HepG2 (cell line): Measurements from ENCODE around the gene EPHX1. TPM values are rescaled to one million over a fixed set of nuclear protein-coding genes. Genes with fewer than 3 reads are reported as not detected.

Experiments
- GATAD2A ChIP-seq: IDR thresholded peaks from 2 replicates; pipeline ENCODE4 v1.6.1; 2016
- GFI1 ChIP-seq: sonication (generic); formaldehyde crosslinking; IDR thresholded peaks from 2 replicates; pipeline ENCODE4 v1.5.0; 2020; ENCODE audit warnings: missing genetic modification reagents, mild to moderate bottlenecking, borderline replicate concordance
- GZF1 ChIP-seq: sonication (generic); formaldehyde crosslinking; IDR thresholded peaks from 2 replicates; pipeline ENCODE4 v1.5.1; 2020; ENCODE audit warnings: mild to moderate bottlenecking, missing genetic modification reagents
- HNF4A ChIP-seq: sonication (generic); formaldehyde crosslinking; IDR thresholded peaks from 2 replicates; pipeline ENCODE4 v1.4.0; 2020; ENCODE audit warnings: missing genetic modification reagents
- HNRNPL ChIP-seq: fragments of 200-400 bp; formaldehyde crosslinking; IDR thresholded peaks from 2 replicates; pipeline ENCODE4 v1.6.1; 2017; ENCODE audit warnings: mild to moderate bottlenecking, low read depth, low read length
- KLF16 ChIP-seq, 2 experiments: sonication (generic) in 1 of 2; formaldehyde crosslinking in 1 of 2; IDR thresholded peaks; 2 replicates each; pipeline versions ENCODE4 v1.6.1 to v1.8.0; 2016 to 2023; ENCODE audit warnings: missing genetic modification reagents in 2 of 2, missing compliant biosample characterization in 1 of 2
- LCORL ChIP-seq, 2 experiments: fragments of 450-650 bp in 1 of 2; sonication (generic) in 1 of 2; formaldehyde crosslinking in 1 of 2; IDR thresholded peaks; 2 replicates each; pipeline versions ENCODE4 v1.5.0 to v1.6.1; 2017 to 2020; ENCODE audit warnings: antibody characterized with exemption in 1 of 2, missing genetic modification reagents in 1 of 2
- NCOR1 ChIP-seq: fragments of 200-600 bp; sonication (generic); IDR thresholded peaks from 2 replicates; pipeline ENCODE4 v1.7.0; 2017; ENCODE audit warnings: antibody characterized with exemption, low read length, borderline replicate concordance
- PHF8 ChIP-seq: sonication (generic); formaldehyde crosslinking; IDR thresholded peaks from 2 replicates; pipeline ENCODE4 v1.5.0; 2020; ENCODE audit warnings: missing genetic modification reagents
- PITX1 ChIP-seq: sonication (generic); formaldehyde crosslinking; IDR thresholded peaks from 2 replicates; pipeline ENCODE4 v1.5.1; 2020; ENCODE audit warnings: mild to moderate bottlenecking, missing genetic modification reagents
- POGK ChIP-seq: sonication (generic); formaldehyde crosslinking; conservative IDR thresholded peaks from 2 replicates; pipeline ENCODE4 v1.8.0; 2022; ENCODE audit warnings: mild to moderate bottlenecking, moderate library complexity, missing genetic modification reagents
- POLR2G ChIP-seq: fragments of 200-400 bp; formaldehyde crosslinking; IDR thresholded peaks from 2 replicates; pipeline ENCODE4 v1.6.1; 2018; ENCODE audit warnings: mild to moderate bottlenecking, low read depth, low read length, moderate library complexity
- REXO4 ChIP-seq: sonication (generic); formaldehyde crosslinking; IDR thresholded peaks from 2 replicates; pipeline ENCODE4 v1.8.0; 2022; ENCODE audit warnings: missing genetic modification reagents, mild to moderate bottlenecking, borderline replicate concordance
- RNF219 ChIP-seq: sonication (generic); formaldehyde crosslinking; IDR thresholded peaks from 2 replicates; pipeline ENCODE4 v1.5.0; 2020; ENCODE audit warnings: mild to moderate bottlenecking, missing genetic modification reagents
- SOX5 ChIP-seq: IDR thresholded peaks from 2 replicates; pipeline ENCODE4 v1.6.1; 2016; ENCODE audit warnings: borderline replicate concordance
- TEAD3 ChIP-seq: optimal IDR thresholded peaks from 2 replicates; pipeline ENCODE3; 2016; ENCODE audit warnings: borderline replicate concordance
- ZMYM3 ChIP-seq: sonication (generic); formaldehyde crosslinking; IDR thresholded peaks from 2 replicates; pipeline ENCODE4 v1.5.1; 2020; ENCODE audit warnings: mild to moderate bottlenecking, missing genetic modification reagents
- ZNF224 ChIP-seq: sonication (generic); formaldehyde crosslinking; IDR thresholded peaks from 2 replicates; pipeline ENCODE4 v1.5.0; 2020; ENCODE audit warnings: mild to moderate bottlenecking, missing genetic modification reagents
- ZNF292 ChIP-seq: sonication (generic); formaldehyde crosslinking; IDR thresholded peaks from 2 replicates; pipeline ENCODE4 v1.8.1; 2022; ENCODE audit warnings: mild to moderate bottlenecking, low read depth, missing genetic modification reagents, borderline replicate concordance
- ZNF296 ChIP-seq: sonication (generic); formaldehyde crosslinking; conservative IDR thresholded peaks from 2 replicates; pipeline ENCODE4 v1.5.0; 2020; ENCODE audit warnings: mild to moderate bottlenecking, missing genetic modification reagents
- ZNF569 ChIP-seq: sonication (generic); formaldehyde crosslinking; IDR thresholded peaks from 2 replicates; pipeline ENCODE4 v1.5.0; 2020; ENCODE audit warnings: mild to moderate bottlenecking, missing genetic modification reagents, moderate library complexity, borderline replicate concordance
- ZNF770 ChIP-seq: sonication (generic); formaldehyde crosslinking; IDR thresholded peaks from 2 replicates; pipeline ENCODE4 v1.5.0; 2020; ENCODE audit warnings: mild to moderate bottlenecking, missing genetic modification reagents
- ZNF883 ChIP-seq: sonication (generic); formaldehyde crosslinking; IDR thresholded peaks from 2 replicates; pipeline ENCODE4 v1.5.1; 2020; ENCODE audit warnings: mild to moderate bottlenecking, missing genetic modification reagents; ENCODE audit errors: not compliant biosample characterization
- ZSCAN21 ChIP-seq: sonication (generic); formaldehyde crosslinking; IDR thresholded peaks from 2 replicates; pipeline ENCODE4 v1.8.0; 2022; ENCODE audit warnings: mild to moderate bottlenecking, missing genetic modification reagents, moderate library complexity, borderline replicate concordance
- polyA plus RNA-seq, 8 experiments: library from polyadenylated mRNA; depleted of rRNA in 3 of 8; stranded (reverse) in 7 of 8; unstranded in 1 of 8; fragments of >200 nt; fragmentation: Illumina TruSeq in 4 of 8; extraction: Trizol in 4 of 8; gene quantifications; 2 replicates each; pipeline versions ENCODE4 v1.2.1 to v1.2.3, GENCODE V29; 2011 to 2016; ENCODE audit warnings: low read depth in 4 of 8, missing spikeins in 1 of 8, mixed read lengths in 1 of 8; ENCODE audit not compliant: insufficient read depth in 1 of 8
- total RNA-seq, 5 experiments: library from RNA; depleted of rRNA; stranded (reverse); fragments of >200 nt; fragmentation: Illumina TruSeq; extraction: Trizol; gene quantifications; 2 replicates each; pipeline ENCODE4 v1.2.3, GENCODE V29; 2016; ENCODE audit warnings: low read depth in 1 of 5

EPHX1 gene
- total and polyA plus RNA-seq, 2 of the 13 experiments (the other 11 are each of a cell fraction or from before 2014, with no cell fraction given), result 27.7 to 36.5 TPM

- peak; percentile 21; the same call in 1 of the 2 replicates for TF ChIP-seq SOX5 (CRISPR knock-in tag)
- TF ChIP-seq ZNF883 (CRISPR knock-in tag), result peak; percentile 57
- TF ChIP-seq KLF16 (CRISPR knock-in tag; IDR thresholded peaks at IDR 0.05), result no peak
- TF ChIP-seq HNRNPL, result no peak
- TF ChIP-seq ZNF569, result no peak
- TF ChIP-seq REXO4 (CRISPR knock-in tag), result no peak
- 0 out of 2 replicates have a peak, but pooled peaks have one; percentile 6 for TF ChIP-seq HNF4A
- TF ChIP-seq POGK, result 0 out of 2 replicates have a peak, but pooled peaks have one; percentile 38
- TF ChIP-seq ZMYM3 (CRISPR knock-in tag), result peak; percentile 53; the same call in 1 of the 2 replicates
- 0 out of 2 replicates have a peak, but pooled peaks have one; percentile 41 for TF ChIP-seq ZNF292 (CRISPR knock-in tag)
- no peak for TF ChIP-seq RNF219 (CRISPR knock-in tag)
- no peak for TF ChIP-seq POLR2G
- TF ChIP-seq PITX1 (CRISPR knock-in tag), result no peak
- TF ChIP-seq PHF8 (CRISPR knock-in tag), result peak; percentile 17; the same call in 1 of the 2 replicates
- TF ChIP-seq NCOR1, result peak; percentile 51; the same call in 1 of the 2 replicates
- TF ChIP-seq TEAD3 (CRISPR knock-in tag), result peak; percentile 4
- TF ChIP-seq GZF1, result no peak
- no peak for TF ChIP-seq ZNF296
- 0 out of 2 replicates have a peak, but pooled peaks have one; percentile 22 for TF ChIP-seq LCORL (IDR thresholded peaks at IDR 0.05)
- TF ChIP-seq LCORL (CRISPR knock-in tag; IDR thresholded peaks at IDR 0.05), result no peak
- TF ChIP-seq GFI1 (CRISPR knock-in tag), result peak; percentile 60; the same call in 1 of the 2 replicates
- 0 out of 2 replicates have a peak, but pooled peaks have one; percentile 35 for TF ChIP-seq ZSCAN21 (CRISPR knock-in tag)
- 0 out of 2 replicates have a peak, but pooled peaks have one; percentile 14 for TF ChIP-seq GATAD2A (CRISPR knock-in tag)
- TF ChIP-seq ZNF224 (CRISPR knock-in tag), result no peak
- peak; percentile 85 for TF ChIP-seq ZNF770 (CRISPR knock-in tag)
Observed at GRCh38 chr1:225891229-225891972, 81.5 kb downstream of the EPHX1 start (continued).
